Activated T-cell treated with anti-CD3 and anti-CD28 coated beads, Interleukin-2, amount 50 U/mL, for 24 hours (primary cell): Measurements from ENCODE around the gene GIMAP7.
A peak's percentile ranks its signal among the peaks of the same experiment; 100 is the strongest.

Experiments
- DNase-seq: peaks from one replicate; pipeline ENCODE4 v3.0.0-alpha.2; 2020
- H3K27ac Mint-ChIP-seq: 2 replicates; pipeline ENCODE4 v1.8.0; 2020; ENCODE audit warnings: mild to moderate bottlenecking, mixed read lengths
- H3K27me3 Mint-ChIP-seq: 2 replicates; pipeline ENCODE4 v1.8.0; 2020; ENCODE audit warnings: mixed read lengths
- H3K36me3 Mint-ChIP-seq: 2 replicates; pipeline ENCODE4 v1.8.0; 2020; ENCODE audit warnings: low read depth, mixed read lengths
- H3K4me1 Mint-ChIP-seq: 2 replicates; pipeline ENCODE4 v1.8.0; 2020; ENCODE audit warnings: low read depth, mixed read lengths
- H3K4me3 Mint-ChIP-seq: 2 replicates; pipeline ENCODE4 v1.8.0; 2020; ENCODE audit warnings: mild to moderate bottlenecking, moderate library complexity, mixed read lengths
- H3K9me3 Mint-ChIP-seq: 2 replicates; pipeline ENCODE4 v1.8.0; 2020; ENCODE audit warnings: mixed read lengths

The GIMAP7 gene

GRCh38 chr7:150524018-150524417, 9.3 kb downstream of the GIMAP7 start:
- no peak overlapping the region for H3K4me3 Mint-ChIP-seq
- H3K27me3 Mint-ChIP-seq: no peaks in the 10 kb centered on the region
- peak; percentile 37 for DNase-seq
- H3K36me3 Mint-ChIP-seq: peaks cover 61% of the 10 kb centered on the region
- peaks cover 38% of the 10 kb centered on the region for H3K9me3 Mint-ChIP-seq
- peak overlapping the region; percentile 73 for H3K27ac Mint-ChIP-seq
- peaks cover 54% of the 10 kb centered on the region for H3K4me1 Mint-ChIP-seq

DNA sequence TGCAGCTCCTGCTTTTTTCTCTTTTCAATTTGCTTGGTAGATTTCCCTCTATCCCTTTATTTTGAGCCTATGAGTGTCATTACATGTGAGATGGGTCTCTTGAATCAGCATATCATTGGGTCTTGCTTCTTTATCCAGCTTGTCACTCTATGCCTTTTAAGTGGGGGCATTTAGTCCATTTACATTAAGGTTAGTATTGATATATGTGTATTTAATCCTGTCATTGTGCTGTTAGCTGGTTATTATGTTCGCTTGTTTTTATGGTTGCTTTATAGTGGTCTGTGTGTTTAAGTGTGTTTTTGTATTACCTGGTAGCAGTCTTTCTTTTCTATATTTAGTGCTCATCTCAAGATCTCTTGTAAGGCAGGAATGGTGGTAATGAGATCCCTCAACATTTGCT, 17.0 kb downstream of the GIMAP7 start:
- H3K4me3 Mint-ChIP-seq: no peak overlapping the region
- H3K4me1 Mint-ChIP-seq: peaks cover 8% of the 10 kb centered on the region
- H3K27me3 Mint-ChIP-seq: no peaks in the 10 kb centered on the region
- no peak for DNase-seq
- peaks cover 35% of the 10 kb centered on the region for H3K36me3 Mint-ChIP-seq
- H3K9me3 Mint-ChIP-seq: peaks cover 59% of the 10 kb centered on the region
- no peak overlapping the region for H3K27ac Mint-ChIP-seq

DNA sequence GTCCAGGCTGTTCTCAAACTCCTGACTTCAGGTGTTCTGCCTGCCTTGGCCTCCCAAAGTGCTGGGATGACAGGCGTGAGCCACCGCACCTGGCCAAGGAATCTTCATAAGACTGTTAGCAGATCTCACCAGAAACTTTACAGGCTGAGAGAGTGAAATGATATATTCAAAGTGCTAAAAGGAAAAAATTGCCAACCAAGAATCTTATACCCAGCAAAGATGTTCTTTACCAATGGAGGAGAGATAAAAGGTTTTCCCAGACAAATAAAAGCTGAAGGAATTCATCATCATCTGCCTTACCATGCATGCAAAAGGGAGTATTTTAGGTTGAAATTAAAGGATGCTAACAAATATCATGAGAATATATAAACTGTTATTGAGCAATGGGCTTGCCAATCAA, 23.6 kb downstream of the GIMAP7 start:
- Mint-ChIP-seq H3K4me3 (no peak overlapping the region), H3K36me3 (peaks cover 36% of the 10 kb centered on the region), H3K4me1 (peaks cover 8% of the 10 kb centered on the region), H3K27ac (no peak overlapping the region), H3K27me3 (no peaks in the 10 kb centered on the region), H3K9me3 (peaks cover 59% of the 10 kb centered on the region)
- DNase-seq: no peak

DNA sequence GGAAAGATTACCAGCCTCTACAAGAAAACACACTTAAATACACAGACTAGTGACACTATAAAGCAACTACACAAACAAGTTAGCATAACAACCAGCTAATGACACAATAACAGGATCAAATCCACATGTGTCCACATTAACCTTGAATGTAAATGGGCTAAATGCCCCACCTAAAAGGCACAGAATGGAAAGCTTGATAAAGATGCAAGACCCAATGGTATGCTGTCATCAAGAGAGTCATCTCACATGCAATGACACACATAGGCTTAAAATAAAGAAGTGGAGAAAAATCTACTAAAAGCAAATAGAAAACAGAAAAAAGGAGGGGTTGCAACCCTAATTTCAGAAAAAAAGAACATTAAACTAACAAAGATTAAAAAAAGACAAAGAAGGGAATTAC, 38.5 kb downstream of the GIMAP7 start:
- H3K27me3 Mint-ChIP-seq: no peaks in the 10 kb centered on the region
- H3K9me3 Mint-ChIP-seq: peaks cover 52% of the 10 kb centered on the region
- H3K4me1 Mint-ChIP-seq: peaks cover 57% of the 10 kb centered on the region
- DNase-seq: no peak
- H3K36me3 Mint-ChIP-seq: peaks cover 43% of the 10 kb centered on the region
- no peak overlapping the region for H3K27ac Mint-ChIP-seq
- H3K4me3 Mint-ChIP-seq: no peak overlapping the region

DNA sequence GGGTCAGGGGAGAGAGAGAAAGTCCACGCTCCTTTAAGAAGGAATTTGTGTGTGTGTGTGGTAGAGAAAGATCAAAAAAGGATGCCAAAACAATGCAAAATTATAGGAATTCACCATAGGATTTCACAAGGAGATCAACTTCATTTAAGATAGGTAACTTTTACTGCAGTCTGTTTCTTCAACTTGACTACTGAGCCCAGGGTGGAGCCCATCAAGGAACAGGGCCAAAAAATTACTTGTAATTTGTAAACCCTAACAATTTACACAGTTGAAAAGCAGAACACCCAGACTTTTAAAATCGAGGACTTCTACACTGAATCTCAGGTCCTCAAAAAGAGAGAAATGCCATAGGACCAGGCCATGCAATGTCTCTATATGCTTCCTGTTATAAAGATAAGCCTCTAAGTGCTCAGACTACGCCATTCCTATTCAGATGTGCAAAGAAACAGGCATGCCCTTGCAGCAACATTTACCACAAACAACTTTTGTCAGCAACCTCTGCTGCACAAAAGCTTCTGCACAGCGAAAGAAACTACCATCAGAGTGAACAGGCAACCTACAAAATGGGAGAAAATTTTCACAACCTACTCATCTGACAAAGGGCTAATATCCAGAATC, 42.0 kb downstream of the GIMAP7 start:
- Mint-ChIP-seq H3K4me1 (peaks cover 63% of the 10 kb centered on the region), H3K9me3 (peaks cover 66% of the 10 kb centered on the region), H3K27ac (peak overlapping the region; percentile 77), H3K36me3 (peaks cover 50% of the 10 kb centered on the region), H3K4me3 (peak overlapping the region; percentile 1), H3K27me3 (no peaks in the 10 kb centered on the region)
- DNase-seq: no peak

- peaks cover 31% of the 10 kb centered on the region for H3K36me3 Mint-ChIP-seq
- peaks cover 36% of the 10 kb centered on the region for H3K9me3 Mint-ChIP-seq
- DNase-seq: no peak
- H3K27ac Mint-ChIP-seq: no peak overlapping the region
- H3K27me3 Mint-ChIP-seq: no peaks in the 10 kb centered on the region
- peaks cover 68% of the 10 kb centered on the region for H3K4me1 Mint-ChIP-seq
- no peak overlapping the region for H3K4me3 Mint-ChIP-seq
These were observed 45.8 kb downstream of the GIMAP7 start for GRCh38 chr7:150560486-150560885.

DNA sequence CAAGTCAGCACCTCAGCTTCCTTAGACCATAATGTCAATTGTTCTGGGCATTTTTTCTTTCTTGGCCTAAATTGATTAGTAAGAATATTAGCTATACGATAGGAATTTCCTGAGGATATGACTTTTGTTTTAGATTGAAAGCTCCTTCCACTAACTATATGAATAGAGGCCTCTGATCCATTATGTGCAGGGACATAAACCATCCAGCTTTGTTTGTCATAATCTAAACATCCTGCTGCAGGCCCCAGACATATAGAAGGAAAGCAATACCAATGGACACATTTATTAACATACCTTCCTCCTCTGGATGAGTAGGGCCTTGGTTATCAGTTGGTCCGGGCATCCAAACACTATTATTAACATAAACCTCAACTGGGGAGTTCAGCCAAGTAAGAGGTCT, 48.2 kb downstream of the GIMAP7 start:
- Mint-ChIP-seq H3K9me3 (peaks cover 34% of the 10 kb centered on the region), H3K27ac (peak overlapping the region; percentile 90), H3K4me1 (peaks cover 74% of the 10 kb centered on the region), H3K4me3 (no peak overlapping the region), H3K27me3 (no peaks in the 10 kb centered on the region), H3K36me3 (peaks cover 40% of the 10 kb centered on the region)
- no peak for DNase-seq

DNA sequence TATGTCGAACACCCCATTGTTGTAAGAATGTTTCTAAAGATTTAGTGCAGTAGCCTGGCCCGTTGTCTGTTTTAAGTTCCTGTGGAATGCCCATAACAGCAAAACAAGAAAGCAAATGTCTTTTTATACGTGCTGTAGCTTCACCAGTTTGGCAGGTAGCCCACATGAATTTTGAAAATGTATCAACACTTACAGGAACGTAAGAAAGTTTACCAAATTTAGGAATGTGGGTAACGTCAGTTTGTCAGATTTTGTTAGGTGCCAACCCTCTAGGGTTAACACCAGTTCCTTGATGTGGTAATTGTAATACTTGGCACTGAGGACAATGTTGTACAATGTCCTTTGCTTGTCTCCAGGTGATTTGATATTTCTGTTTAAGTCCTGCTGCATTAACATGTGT, 49.3 kb downstream of the GIMAP7 start:
- Mint-ChIP-seq H3K27me3 (no peaks in the 10 kb centered on the region), H3K27ac (peak overlapping the region; percentile 90), H3K36me3 (peaks cover 36% of the 10 kb centered on the region), H3K4me3 (peak overlapping the region; percentile 48), H3K4me1 (peaks cover 74% of the 10 kb centered on the region), H3K9me3 (peaks cover 25% of the 10 kb centered on the region)
- DNase-seq: no peak

DNA sequence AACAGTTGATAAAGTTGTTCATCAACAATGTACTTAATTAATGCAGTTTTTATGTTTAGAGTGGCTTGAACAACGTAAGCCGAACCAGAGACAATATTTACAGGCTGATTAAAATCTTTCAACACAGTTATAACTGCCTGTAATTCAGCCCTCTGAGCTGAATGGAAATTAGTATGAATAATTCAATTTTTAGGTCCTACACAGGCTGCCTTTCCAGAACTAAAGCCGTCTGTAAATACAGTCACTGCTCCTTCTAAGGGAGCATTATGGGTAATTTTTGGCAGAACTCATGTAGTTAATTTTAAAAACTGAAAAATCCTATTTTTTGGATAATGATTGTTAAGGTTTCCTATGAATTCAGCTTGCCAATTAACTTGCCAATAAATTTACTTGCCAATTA, 49.9 kb downstream of the GIMAP7 start:
- H3K27ac Mint-ChIP-seq: peak overlapping the region; percentile 90
- peaks cover 40% of the 10 kb centered on the region for H3K36me3 Mint-ChIP-seq
- H3K9me3 Mint-ChIP-seq: peaks cover 23% of the 10 kb centered on the region

GRCh38 chr7:150565239-150565638, 50.6 kb downstream of the GIMAP7 start:
- H3K9me3 Mint-ChIP-seq: peaks cover 19% of the 10 kb centered on the region
- DNase-seq: no peak
- H3K27ac Mint-ChIP-seq: peak overlapping the region; percentile 82
- H3K4me3 Mint-ChIP-seq: peak overlapping the region; percentile 27
- H3K27me3 Mint-ChIP-seq: no peaks in the 10 kb centered on the region
- peaks cover 84% of the 10 kb centered on the region for H3K4me1 Mint-ChIP-seq
- H3K36me3 Mint-ChIP-seq: peaks cover 42% of the 10 kb centered on the region

More for the DNA sequence above, 49.9 kb downstream of the GIMAP7 start:
- no peaks in the 10 kb centered on the region for H3K27me3 Mint-ChIP-seq
- H3K4me3 Mint-ChIP-seq: peak overlapping the region; percentile 48
- H3K4me1 Mint-ChIP-seq: peaks cover 80% of the 10 kb centered on the region
- no peak for DNase-seq

DNA sequence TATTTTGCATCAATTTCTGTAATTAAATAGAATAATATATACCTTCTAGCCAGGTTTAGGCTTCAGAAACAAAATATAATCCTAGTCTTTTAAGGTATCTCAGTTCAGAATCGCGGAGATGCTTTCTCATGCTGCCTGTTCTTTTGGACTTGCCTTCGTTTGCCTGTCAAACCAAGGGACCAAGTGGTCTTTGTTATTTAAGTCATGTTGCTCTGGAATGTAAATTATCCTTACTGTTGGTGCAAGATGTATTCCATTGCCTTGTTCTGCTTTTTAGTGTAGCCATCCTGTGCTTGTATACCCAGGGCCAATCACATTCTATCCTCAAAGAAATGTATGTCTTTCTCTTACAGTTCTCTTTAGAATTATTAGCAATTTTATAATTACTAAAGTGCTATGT, 51.5 kb downstream of the GIMAP7 start:
- Mint-ChIP-seq H3K27me3 (no peaks in the 10 kb centered on the region), H3K27ac (peak overlapping the region; percentile 94), H3K36me3 (peaks cover 42% of the 10 kb centered on the region), H3K4me1 (peaks cover 88% of the 10 kb centered on the region), H3K4me3 (peak overlapping the region; percentile 84), H3K9me3 (peaks cover 18% of the 10 kb centered on the region)
- no peak for DNase-seq

- H3K27me3 Mint-ChIP-seq: no peaks in the 10 kb centered on the region
- H3K36me3 Mint-ChIP-seq: peaks cover 42% of the 10 kb centered on the region
- H3K27ac Mint-ChIP-seq: peak overlapping the region; percentile 94
- peaks cover 85% of the 10 kb centered on the region for H3K4me1 Mint-ChIP-seq
- peaks cover 16% of the 10 kb centered on the region for H3K9me3 Mint-ChIP-seq
- peak overlapping the region; percentile 84 for H3K4me3 Mint-ChIP-seq
- DNase-seq: no peak
These were observed 51.9 kb downstream of the GIMAP7 start for GRCh38 chr7:150566572-150566971.

DNA sequence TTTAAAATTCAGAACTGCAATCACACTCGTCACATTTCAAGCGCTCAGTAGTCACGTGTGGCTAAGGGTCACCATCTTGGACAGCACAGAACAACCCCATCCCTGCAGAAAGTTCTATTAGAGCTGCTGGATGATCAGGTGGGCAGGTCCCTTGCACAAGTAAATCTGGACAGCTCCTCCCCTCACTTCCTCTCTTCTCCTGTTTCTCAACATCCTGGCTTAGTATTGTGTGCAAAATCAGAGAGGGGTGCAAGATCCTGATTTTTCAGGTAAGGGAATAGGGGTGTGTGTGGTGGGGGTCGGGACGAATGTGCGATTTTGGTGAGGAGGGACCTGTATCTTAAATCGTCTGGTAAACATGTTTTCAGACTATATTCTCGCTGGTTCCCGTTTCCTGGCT, 52.5 kb downstream of the GIMAP7 start, which contains the start of gene GIMAP4:
GIMAP4 (plus strand) TSS at position 222 of the 400 bp plus-strand sequence. CDS start 2,512 bp downstream, outside the sequence.
- peaks cover 44% of the 10 kb centered on the region for H3K36me3 Mint-ChIP-seq
- H3K9me3 Mint-ChIP-seq: peaks cover 16% of the 10 kb centered on the region
- peak within 1 kb of the TSS; percentile 84 for H3K4me3 Mint-ChIP-seq
- peaks cover 81% of the 10 kb centered on the region for H3K4me1 Mint-ChIP-seq
- H3K27me3 Mint-ChIP-seq: no peaks in the 10 kb centered on the region
- DNase-seq: no peak
- peak within 1 kb of the TSS; percentile 94 for H3K27ac Mint-ChIP-seq

DNA sequence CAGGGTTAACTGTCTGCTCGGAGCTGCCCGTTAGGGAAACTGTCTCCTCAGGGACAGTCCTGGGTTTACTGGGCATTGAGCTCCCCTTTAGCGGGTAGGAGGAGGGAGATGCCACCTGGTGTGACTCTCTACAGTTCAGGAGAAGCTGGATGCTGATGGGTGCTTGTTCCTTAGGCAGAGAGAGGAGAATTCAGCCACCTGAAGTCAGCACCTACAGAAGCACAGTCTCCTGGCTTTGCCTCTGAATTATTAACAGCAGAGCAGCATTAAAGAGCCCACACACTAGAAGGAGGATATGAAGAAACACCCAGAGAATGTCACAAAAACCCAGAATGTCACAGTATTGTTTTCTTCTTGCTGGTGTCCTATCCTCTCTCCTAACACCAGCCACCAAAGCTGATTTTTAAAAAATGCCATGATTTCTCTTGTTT, 53.2 kb downstream of the GIMAP7 start:
- peaks cover 22% of the 10 kb centered on the region for H3K9me3 Mint-ChIP-seq
- peak; percentile 59 for DNase-seq
- no peaks in the 10 kb centered on the region for H3K27me3 Mint-ChIP-seq
- peak overlapping the region; percentile 94 for H3K27ac Mint-ChIP-seq
- peaks cover 51% of the 10 kb centered on the region for H3K36me3 Mint-ChIP-seq
- H3K4me3 Mint-ChIP-seq: peak overlapping the region; percentile 84
- H3K4me1 Mint-ChIP-seq: peaks cover 74% of the 10 kb centered on the region

GRCh38 chr7:150568714-150569113, 54.0 kb downstream of the GIMAP7 start:
- Mint-ChIP-seq H3K36me3 (peaks cover 59% of the 10 kb centered on the region), H3K4me3 (peak overlapping the region; percentile 84), H3K27me3 (no peaks in the 10 kb centered on the region), H3K9me3 (peaks cover 28% of the 10 kb centered on the region), H3K27ac (peak overlapping the region; percentile 94), H3K4me1 (peaks cover 65% of the 10 kb centered on the region)
- DNase-seq: peak; percentile 63
